ENCODE data around the gene RNU5B-1.

Gene RNU5B-1

DNA sequence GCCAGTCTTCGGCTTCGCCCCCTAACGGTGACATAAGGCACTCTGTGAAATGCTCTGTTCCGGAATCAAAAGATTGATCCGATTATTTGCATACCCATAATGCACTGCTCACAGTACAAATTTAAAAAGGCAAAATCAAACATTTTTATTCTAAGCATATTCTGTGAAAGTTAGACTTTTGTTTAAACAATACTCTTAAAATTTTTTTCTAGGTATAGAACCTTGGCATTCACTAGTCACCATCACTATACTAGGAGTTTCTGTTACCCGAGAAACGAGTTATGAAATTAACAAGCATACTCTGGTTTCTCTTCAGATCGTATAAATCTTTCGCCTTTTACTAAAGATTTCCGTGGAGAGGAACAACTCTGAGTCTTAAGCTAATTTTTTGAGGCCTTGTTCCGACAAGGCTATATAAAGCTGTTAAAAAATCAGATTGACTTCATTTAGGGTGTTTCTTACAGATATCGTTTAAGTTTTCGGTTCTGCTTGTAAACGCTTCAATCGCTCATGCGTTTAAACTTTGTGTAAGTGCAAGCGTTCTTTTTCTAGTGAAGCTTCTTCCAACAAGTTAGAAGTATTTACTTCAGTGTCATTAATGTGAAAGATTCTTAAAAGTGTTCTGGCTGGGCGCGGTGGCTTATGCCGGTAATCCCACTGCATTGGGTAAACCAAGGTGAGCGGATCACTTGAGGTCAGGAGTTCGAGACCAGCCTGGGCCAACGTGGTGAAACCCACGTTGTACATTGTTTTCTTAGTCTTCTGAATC lies at the start of gene RNU5B-1:
Gene RNU5B-1 (plus strand): TSS at position 297 of the 769 bp plus-strand sequence.
- peak; percentile 98 for DNase-seq

DNA sequence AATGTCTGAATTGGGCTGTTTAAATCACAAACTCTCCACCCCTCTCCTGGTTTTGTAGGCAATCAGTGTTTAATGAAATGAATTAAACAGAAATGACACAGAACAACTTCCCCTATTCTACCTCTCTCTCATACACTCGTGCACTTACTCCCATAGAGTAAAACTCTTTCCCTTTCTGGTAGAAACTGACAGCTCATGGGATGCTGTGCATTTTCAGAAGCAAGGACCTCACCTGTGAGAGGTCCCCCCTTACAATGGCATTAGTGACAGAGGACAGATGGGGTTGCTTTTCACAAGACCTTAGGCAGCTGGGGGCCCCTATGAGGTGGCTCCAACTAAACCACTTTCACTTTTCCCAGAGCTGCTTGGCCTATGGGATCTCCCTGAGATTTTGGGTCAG lies 49.7 kb upstream of the RNU5B-1 start:
- no peak for DNase-seq

DNA sequence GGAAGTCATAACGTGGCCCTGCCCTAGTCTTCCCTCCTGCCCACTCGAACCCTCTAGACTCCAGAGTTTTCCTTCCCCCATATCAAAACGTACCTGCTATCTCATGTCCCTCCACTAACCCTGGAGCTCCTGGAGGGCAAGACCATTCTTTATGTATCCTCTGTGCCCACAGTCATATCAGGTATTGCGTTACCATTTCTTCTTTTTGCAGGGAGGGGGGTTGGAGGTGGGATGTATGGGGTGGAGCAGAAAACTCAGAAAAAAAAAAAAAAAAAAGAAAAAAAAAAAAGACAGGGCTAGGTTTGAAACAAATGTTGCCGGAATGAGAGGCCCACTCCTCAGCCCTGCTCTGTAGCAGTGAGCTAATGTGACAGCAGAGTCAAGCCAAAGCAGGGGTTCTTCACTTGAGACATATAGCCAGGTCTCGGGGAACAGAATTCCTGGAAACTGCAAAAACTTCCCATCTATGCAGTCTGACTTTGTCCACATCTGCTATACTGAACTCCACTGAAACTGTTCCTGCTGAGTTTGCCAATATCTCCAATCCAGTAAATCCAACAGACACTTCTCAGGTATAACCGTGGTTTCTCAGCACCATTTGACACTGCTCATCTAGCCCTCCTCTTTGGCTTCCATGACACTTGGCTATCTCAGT lies 48.9 kb upstream of the RNU5B-1 start:
- no peak for DNase-seq

DNA sequence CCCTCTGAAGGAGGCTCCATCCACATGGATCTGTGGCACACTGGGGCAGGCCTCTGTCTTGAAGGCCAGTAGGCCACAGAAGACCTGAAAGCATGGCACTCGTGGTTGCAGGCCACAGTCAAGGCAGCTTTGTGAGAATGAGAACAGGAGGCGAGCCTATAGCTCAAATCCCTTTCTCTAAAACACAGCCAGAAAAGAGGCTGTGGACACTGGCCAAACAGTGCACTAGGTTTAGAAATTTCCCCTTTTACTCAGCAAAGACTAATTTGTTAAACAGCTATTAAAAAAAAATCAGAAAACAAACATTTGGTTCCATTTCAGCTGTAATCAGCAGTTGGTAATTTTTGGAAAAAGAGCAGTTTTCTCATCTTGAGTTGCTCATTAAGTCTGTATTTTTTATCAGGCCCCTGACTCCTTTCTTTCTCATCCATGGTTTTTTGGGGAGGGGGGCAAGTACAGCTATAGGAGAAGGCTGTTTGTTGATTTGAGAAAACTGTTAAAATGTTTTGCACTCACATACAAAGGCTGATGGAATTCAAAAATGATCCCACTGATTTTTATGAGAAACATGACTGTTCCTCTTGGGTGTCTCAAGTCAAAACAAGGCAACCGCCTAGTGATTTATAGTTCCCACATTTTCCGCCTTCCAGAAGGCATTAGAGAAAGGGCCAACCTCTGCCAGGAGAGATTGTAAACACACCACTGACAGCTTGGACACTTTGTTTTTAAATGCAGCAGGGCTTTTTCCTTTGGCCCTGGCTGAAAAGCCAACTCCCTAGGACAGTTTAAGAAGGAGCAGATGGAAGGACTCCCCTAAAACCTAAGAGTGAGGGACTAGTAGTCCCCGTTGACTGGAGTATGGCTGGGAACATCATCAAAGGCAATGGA lies 45.9 kb upstream of the RNU5B-1 start:
- DNase-seq, result no peak

DNA sequence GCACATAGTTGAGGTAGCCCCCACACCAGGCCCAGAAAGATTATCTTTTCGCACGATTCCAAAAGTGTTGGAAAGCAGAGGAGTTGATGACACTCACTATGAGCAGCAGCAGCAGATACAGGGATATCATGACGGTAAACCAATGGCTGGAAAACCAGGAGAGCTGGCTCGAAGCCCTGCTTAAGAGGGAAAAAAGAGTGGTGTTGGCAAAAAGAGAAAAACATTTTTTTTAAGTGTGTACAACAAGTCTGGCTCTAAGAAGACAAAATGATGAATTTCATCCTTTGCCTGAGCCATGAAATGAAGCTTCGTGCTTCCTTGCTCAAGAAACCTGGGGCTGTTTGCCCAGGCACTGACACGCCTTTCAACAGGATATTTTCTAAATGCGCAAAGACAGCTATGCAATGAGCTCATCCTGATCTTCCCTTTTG lies 45.1 kb upstream of the RNU5B-1 start:
- DNase-seq, result no peak

DNA sequence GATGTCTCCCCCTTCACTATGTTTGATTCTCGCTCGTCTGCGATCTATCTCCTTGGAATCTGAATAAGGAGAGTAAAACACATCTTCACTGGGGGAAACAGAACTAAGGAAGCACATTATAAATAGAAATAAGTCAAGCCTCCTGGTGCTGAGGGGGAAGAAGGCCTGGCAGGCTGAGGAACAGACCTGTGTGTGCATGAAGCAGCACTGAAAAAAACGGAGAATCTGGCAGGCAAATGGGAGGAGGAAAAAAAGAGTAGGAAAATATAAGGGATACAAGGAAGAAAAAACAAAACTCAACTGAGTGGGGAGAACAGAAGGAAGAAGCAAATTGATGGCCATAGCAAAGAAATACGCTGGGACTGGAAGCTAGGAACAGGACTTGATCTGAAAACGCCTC lies 43.5 kb upstream of the RNU5B-1 start:
- DNase-seq, result no peak

DNA sequence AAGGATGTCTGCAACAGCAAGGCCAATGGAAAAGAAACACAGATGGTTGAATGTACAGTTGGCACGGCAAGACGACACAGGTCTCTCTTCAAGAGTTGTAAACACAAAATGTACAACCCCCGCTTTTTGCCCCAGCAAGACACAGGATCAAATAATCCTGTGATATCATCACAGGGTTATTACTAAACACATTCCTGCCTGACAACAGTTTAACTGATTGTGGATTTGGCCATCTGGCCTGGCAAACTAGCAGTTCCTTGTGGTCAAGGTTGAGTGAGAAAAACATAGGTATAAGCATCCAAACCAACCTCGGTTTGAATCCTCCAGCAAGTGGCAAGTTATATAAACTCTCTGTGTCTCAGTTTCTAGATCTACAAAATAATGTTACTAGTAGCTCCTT lies 41.2 kb upstream of the RNU5B-1 start:
- peak; percentile 3 for DNase-seq

DNA sequence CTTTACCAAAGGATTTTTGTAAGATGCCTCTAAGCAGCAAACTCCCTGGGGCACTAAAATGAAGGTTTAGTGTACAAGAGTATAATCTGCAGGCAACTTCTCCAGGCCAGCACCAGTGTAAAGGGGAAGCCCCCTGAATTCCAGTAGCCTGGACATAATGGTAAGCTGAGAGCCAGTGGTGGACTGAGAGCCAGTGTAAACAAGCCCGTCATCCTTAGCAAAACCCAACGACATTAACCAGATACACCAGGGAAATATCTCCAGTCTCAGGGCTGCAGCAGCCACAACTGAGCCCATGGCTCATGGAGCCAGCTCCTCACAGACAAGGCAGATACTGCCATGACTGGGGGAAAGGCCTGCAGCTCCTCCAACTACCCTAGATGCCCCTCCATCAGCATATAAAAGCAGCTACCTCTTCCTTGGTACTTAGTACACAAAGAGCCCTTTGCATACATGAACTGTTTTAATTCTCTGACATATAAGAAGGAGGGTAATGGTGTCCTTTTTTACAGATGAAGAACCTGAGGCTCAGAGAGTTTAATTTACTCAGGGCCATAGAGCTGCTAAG lies 39.5 kb upstream of the RNU5B-1 start:
- DNase-seq, result no peak

DNA sequence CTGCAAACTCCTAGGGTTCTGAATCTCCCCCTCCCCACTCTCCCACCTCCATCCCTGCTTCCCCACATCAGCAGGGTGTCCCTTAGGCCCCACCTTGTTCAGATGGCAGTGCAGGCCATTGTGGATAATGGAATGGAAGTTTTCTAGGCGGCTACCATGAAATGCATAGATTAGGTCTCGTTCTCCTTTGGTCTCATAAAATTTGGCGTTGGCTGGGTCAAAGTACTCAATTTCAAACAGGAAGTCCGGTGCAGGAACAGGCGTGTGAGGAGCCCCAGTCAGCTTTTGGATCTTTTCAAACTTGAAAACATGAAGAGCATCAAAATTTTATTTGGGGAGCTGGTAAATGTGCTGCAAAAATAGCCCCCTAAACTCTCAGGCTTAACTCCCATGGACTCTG lies 38.0 kb upstream of the RNU5B-1 start:
- DNase-seq, result no peak

DNA sequence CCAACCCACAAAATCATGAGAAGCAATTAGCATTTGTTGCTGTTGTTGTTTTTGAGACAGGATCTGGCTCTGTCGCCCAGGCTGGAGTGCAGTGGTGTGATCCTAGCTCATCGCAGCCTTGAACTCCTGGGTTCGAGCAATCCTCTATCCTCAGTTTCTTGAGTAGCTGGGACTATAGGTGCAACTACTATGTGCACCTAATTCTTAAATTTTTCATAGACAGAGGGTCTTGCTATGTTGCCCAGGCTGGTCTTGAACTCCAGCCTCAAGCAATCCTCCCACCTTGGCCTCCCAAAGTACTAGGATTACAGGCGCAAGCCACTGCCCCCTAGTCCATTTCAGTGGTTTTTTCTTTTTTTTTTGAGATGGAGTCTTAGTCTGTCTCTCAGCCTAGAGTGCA lies 36.1 kb upstream of the RNU5B-1 start:
- no peak for DNase-seq

DNA sequence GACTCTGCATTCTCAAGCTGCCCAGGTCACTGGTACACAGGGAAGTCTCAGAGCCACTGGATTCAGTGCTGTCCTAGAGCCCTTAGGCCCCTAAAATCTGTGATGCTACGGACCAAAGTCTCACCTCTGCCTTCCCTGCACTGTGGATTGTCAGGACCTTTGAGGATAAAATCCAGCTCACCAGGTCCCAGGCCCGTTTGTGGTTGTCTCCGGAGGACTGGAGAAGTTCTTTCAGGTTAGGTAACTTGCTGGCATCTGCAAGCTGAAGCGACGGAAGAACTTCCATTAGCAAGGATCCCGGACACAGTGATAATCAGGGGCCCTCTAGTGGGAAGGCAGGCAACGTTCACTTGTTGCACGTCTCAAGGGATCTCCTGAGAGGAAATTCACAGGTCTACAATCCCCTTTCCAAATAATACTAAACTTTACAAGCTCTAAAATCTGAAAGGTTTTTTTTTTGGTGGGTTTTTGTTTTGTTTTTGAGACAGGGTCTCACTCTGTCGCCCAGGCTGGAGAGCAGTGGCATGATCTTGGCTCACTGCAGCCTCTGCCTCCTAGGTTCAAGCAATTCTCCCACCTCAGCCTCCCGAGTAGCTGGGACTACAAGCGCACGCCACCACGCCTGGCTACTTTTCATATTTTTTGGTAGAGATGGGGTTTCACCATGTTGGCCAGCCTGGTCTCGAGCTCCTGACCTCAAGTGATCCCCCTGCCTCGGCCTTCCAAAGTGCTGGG lies 33.5 kb upstream of the RNU5B-1 start:
- DNase-seq, result peak; percentile 68

DNA sequence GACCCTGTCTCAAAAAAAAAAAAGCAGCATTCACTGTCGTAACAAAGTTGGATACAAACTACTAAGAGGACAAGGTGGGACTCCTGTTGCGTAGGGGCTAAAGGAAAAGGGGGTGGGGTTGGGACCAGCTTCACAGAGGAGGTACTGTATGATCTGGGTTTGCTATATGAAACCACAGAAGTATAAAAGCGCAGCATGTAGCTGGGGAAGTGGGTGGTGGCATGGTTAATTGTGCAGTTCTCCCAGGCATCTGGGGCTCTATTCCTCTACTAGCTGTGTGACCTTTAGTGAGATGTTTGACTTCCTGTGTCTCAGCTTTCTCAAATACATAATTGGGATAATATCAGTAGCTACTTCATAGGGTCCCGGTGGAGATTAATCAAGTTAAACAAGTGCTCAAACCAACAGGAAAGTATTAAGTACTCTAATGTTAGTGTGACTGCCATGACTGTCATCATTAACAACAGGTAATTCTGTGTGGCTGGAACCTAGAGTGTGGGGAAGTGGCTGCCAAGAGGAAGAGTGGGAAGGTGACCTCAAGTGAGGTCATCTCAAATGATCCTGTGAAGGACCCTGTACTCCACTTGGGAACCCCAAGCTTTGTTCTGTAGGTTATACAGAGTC lies 29.3 kb upstream of the RNU5B-1 start:
- DNase-seq, result no peak

DNA sequence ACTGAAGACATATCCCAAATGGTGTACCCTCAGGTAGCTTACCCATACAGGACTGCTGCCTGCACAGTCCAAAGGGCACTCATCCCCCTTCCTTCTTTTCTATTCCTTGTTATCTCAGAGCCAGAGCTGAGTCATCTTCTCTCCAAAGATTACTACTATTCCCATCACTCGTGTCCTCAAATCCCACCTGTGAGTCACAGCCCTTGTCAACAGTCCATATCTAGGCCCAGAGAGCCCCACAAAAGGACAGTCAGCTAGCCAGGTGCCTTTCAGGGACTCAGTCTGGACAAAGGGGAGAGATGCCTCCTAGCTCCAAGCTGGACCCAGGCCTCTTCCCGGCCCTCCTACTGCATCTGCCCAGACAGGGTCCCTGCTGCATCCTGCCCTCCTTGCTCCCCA lies 28.8 kb upstream of the RNU5B-1 start:
- DNase-seq, result peak; percentile 19

DNA sequence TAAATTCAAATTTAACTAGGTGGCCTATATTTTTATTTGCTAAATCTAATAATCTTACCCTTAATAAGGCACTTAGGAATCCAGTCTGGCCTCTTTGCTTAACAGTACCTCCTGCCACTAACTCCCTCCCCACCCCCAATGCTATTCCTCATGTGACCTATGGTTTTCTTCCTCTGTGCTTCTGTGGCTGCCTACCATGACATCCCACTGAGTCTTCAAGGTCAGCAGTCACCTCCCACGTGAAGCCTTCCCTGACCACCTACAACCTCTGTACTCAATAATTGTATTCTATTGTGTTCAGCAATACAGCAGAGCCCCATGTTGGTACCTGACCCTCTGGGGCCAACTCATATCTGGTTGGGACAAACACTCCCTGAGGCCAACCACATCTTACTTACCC lies 27.5 kb upstream of the RNU5B-1 start:
- no peak for DNase-seq

DNA sequence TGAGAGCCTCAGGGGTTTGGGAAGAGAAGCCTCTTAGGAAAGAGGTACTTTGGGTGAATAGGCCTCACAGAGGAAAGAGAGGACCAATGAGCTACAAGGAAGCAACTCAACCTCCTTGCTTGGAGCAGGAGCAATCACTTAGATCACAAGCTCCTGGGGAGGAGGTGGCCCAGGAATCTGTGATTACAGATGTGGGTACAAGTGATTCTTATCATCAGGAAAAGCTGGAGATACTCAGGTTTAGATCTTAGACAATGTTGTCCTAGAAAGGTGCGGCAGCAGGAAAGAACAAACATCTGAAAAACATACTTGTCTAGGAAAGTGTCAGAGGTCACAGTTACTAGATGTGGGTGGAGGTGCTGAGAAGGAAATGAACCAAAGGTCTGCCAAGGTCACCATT lies 26.0 kb upstream of the RNU5B-1 start:
- DNase-seq, result no peak

DNA sequence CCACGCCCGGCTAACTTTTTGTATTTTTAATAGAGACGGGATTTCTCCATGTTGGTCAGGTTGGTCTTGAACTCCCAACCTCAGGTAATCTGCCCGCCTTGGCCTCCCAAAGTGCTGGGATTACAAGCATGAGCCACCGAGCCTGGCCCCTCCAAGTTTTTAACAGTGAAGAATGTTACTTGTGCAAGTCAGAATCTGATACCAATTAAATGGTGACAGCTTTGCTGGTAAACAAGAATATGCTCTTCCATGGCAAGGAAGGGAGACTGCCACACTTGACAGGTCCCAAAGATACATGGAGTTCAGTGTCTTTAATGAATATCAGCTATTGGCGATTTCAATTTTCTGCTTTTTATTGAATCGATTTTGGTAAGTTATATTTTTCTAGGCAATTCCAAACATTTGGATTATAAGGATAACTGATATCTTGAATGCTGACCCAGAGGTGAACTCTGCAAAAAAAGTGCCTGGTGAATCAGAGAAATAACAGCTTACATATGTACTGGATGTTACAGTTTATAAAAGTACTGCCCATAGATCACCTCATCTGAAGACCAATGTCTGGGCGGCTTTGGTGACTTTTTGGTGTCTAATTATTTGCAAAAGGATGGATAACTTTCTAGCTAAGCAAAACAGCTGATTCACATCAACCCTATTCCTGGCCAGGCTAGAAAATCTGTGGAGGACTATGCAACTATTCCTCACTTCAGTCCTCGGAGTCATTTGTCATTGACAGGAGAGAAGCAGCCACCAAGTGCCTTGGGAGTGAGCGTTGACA lies 19.0 kb upstream of the RNU5B-1 start:
- DNase-seq, result no peak

DNA sequence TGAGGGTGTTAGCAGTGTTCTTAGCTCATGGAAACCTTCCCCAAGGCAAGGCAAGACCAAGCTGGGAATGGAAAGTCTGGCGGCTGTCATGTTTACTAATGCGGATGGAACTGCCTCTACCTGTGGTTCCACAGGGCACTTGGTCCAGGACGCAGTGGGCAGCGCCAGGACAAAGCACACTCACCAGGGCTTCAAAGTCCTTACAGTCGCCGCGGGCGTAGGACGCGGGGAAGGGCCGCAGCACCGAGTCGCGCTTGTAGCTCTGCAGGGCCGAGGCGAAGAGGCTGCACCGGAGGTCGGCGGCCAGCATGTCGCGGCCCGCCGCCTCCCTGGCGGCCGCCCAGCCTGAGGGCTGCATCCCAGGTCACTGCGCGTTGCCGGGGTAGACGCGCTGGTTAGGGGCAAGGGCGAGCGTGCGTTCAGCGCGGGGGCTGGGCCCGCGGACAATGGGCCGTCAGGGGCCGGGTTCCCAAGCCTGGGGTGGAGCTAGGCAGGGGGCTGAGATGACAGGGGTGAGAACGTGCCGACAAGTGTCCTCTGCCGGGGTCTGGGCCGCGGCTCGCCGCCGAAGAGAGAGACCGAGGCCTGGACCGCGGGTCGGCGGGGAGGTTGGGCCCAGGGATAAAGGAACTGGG lies 18.3 kb upstream of the RNU5B-1 start:
- DNase-seq, result no peak

DNA sequence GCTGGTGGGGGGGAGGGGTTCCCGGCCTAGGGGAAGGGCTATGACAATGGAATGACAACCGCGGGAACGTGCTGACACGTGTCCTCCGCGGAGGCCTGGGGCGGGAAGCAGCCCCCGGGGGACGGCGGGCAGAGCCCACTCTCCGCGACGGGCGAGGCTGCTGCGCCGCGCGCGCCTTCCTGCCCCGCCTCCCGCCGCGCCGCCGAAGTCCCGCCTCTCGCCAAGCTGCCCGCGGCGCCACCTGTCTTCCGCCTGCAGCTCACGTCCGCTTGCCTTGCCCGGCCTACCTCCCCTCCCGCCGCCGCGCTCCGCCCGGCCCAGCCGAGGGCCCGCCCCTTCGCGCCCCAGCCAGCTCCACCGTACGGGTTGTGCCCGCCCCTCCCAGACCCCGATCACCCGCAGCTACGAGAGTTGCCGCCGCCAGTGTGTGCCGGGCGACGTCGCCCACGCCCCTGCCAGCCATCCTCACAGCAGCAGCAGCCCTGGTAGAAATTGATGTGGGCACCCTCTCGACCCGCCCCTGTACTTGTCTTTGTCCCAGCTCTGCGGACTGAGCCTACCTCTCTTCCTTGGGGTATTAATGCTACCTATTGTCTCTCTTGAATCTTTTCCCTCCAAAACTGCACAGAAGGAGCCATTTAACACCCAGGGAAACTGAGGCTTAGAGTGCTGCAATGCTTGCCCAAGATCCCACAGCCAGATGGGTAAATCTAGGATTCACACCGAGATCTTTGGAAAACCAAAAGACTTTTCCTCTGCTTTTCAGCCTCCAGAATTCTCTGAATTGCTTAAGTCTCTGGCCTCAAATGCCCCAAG lies 17.6 kb upstream of the RNU5B-1 start, which contains the start of gene PARP16:
Gene PARP16 (minus strand): TSS at position 180 of the 816 bp plus-strand sequence. CDS start 457 bp downstream, outside the sequence.
- peak; percentile 72 for DNase-seq

DNA sequence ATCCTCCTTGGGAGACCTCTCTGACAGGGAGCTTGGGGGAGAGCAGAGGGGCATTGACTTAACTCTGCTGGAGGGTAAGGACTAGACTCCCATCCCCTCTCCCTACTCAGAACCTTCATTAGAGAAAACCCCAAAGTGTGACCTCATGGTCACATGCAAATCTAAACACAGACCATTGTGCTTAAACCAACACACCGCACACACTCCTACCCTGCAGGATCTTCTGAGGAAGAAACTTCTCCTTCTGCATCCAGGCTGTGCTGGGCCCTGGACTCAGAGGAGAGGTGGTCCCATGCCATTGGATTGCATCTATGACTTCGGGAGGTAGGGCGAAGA lies 17.0 kb upstream of the RNU5B-1 start:
- DNase-seq, result no peak

All from kidney glomerular epithelial cell (primary cell).